Measurements from ENCODE around the gene TNFRSF21. TPM values are rescaled to one million over a fixed set of nuclear protein-coding genes. Genes with fewer than 3 reads are reported as not detected.

The TNFRSF21 gene
- total and polyA plus RNA-seq, 11 donors, result 2.7 to 18.1 (median 5.6) TPM

DNA sequence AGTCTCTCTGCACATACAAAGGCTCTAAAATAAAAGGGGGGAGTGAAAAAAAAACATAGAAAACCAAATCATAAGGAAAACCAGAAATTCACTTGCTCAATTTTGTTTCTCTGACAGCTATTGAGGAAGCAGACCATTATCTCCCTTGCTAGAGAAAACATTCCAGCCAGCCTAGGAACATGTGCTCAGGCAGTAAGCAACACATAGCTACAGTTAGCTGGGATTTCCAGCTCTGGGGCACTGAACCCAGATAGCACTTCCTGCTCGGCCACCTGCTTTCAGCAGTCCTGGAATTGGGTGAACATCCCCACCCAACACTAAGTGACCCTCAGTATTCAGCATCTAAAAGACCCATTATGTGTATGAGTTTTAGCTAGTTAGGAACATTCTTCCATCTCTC lies 61.3 kb downstream of the TNFRSF21 start:
- Histone ChIP-seq H3K36me3 (peaks cover 0 to 11% (median 4%) of the 10 kb centered on the region in 9 donors), H3K27ac (peak overlapping the region in 5 of 12 donors; percentile 8 to 40 (median 12)), H3K4me1 (peaks cover 0 to 36% (median 31%) of the 10 kb centered on the region in 12 donors), H3K9me3 (no peaks in the 10 kb centered on the region), H3K4me3 (no peak overlapping the region), H3K27me3 (no peaks in the 10 kb centered on the region)
- DNase-seq (no peak), ATAC-seq (peak in 3 of 4 donors; percentile 38 to 42 (median 40))
- intact Hi-C loops (cut with DNase I), result loop anchor here in 8 of 10 donors (5.0 to 10.0 kb wide), 6 partner anchors 56 to 171 kb away; partner anchors contain the start of gene TNFRSF21 (in 4 of the 8)
- WGBS, 4 donors, result 36 to 80% (median 58%) methylated on average over 1 of the region's 1 CpG
- TF ChIP-seq POLR2A (IDR thresholded peaks at IDR 0.05), result no peak
- no peak for TF ChIP-seq CTCF (IDR thresholded peaks at IDR 0.05)

DNA sequence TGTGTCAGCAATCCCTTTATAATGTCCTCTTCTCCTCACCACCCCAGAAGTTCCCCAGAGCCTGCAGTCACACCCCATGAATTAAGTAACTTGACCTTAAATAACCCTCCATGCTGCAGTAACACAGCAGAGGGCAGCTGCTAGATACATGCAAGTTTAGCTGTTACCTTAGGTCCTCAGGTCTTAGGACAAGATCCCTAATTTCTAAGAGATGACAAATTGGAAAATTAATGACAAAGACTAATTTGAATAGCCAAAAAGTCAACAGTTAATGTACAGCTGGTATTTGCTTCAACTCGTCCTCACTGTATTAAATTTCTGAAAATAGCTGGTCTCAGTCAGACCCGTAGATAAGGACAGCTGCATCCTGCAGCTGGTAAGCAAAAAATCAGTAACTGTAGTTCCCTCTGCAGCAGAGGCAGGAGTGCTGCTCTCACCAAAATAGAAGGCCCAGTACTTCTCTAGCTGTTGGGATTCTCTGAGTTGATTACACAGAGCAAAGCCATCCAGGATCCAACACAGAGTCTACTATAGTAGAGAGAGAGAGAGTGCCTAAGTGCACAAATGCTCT lies 62.4 kb downstream of the TNFRSF21 start:
- intact Hi-C loops (cut with DNase I), result loop anchor here in 8 of 10 donors (5.0 to 10.0 kb wide), 6 partner anchors 57 to 170 kb away; partner anchors contain the start of gene TNFRSF21 (in 4 of the 8)
- no peak for TF ChIP-seq POLR2A (IDR thresholded peaks at IDR 0.05)
- no peak for TF ChIP-seq CTCF (IDR thresholded peaks at IDR 0.05)
- Histone ChIP-seq H3K9me3 (no peaks in the 10 kb centered on the region), H3K36me3 (peaks cover 0 to 6% (median 0%) of the 10 kb centered on the region in 9 donors), H3K4me3 (no peak overlapping the region), H3K27me3 (no peaks in the 10 kb centered on the region), H3K27ac (peak overlapping the region in 10 of 12 donors; percentile 12 to 58 (median 40)), H3K4me1 (peaks cover 0 to 44% (median 36%) of the 10 kb centered on the region in 12 donors)
- DNase-seq (peak in 3 of 5 donors; percentile 30 to 44 (median 41)), ATAC-seq (peak; percentile 66 to 84 (median 78))
- WGBS, 4 donors, result 2 to 18% (median 10%) methylated on average over 2 of the region's 2 CpGs

GRCh38 chr6:47246551-47246950 lies 63.2 kb downstream of the TNFRSF21 start:
- intact Hi-C loops (cut with DNase I), result loop anchor here in 8 of 10 donors (5.0 to 10.0 kb wide), 6 partner anchors 58 to 169 kb away; partner anchors contain the start of gene TNFRSF21 (in 4 of the 8)
- peak overlapping the region in 10 of 12 donors; percentile 18 to 58 (median 40) for H3K27ac ChIP-seq

More at GRCh38 chr6:47246551-47246950, 63.2 kb downstream of the TNFRSF21 start:
- Histone ChIP-seq H3K4me3 (no peak overlapping the region), H3K36me3 (no peaks in the 10 kb centered on the region), H3K27me3 (no peaks in the 10 kb centered on the region), H3K9me3 (no peaks in the 10 kb centered on the region), H3K4me1 (peaks cover 0 to 51% (median 40%) of the 10 kb centered on the region in 12 donors)
- ATAC-seq (no peak), DNase-seq (no peak)
- no peak for TF ChIP-seq CTCF (IDR thresholded peaks at IDR 0.05)
- TF ChIP-seq POLR2A (IDR thresholded peaks at IDR 0.05), result no peak
- 63 to 72% (median 67%) methylated on average over 2 of the region's 2 CpGs for WGBS, 4 donors

Measured in heart left ventricle (tissue), 16 donors.